Lower leg skin (tissue), 3 donors: ENCODE results near the gene RNF34.

Experiments used
- CTCF ChIP-seq, 3 donors: fragments of 450-650 bp; IDR thresholded peaks; one replicate each; pipeline ENCODE4 v1.5.1; 2016; ENCODE audit warnings: antibody characterized with exemption in 3 of 3, mild to moderate bottlenecking in 3 of 3, moderate library complexity in 2 of 3
- POLR2A ChIP-seq, 2 donors: fragments of 450-650 bp; IDR thresholded peaks; one replicate each; pipeline ENCODE4 v1.6.1; 2016 to 2017; ENCODE audit warnings: antibody characterized with exemption in 2 of 2, mild to moderate bottlenecking in 1 of 2, moderate library complexity in 1 of 2

GRCh38 chr12:121383601-121384021, 16.3 kb upstream of the RNF34 start:
- TF ChIP-seq CTCF (IDR thresholded peaks at IDR 0.05): no peak
- no peak for TF ChIP-seq POLR2A (IDR thresholded peaks at IDR 0.05)
